NOMO-1 treated with DMSO at 0.1 percent for 48 hours (cell line): ENCODE measurements around the gene LIX1.
"Not testable (repeated sequence)": the region's sequence is repeated elsewhere in the genome, so short reads cannot be mapped to it uniquely, and the experiment has no call there.

Experiments
- DNase-seq: peaks from one replicate; lab custom pipeline; 2025; ENCODE audit not compliant: unreplicated experiment; lab: John Stamatoyannopoulos, UW

LIX1 gene

DNA sequence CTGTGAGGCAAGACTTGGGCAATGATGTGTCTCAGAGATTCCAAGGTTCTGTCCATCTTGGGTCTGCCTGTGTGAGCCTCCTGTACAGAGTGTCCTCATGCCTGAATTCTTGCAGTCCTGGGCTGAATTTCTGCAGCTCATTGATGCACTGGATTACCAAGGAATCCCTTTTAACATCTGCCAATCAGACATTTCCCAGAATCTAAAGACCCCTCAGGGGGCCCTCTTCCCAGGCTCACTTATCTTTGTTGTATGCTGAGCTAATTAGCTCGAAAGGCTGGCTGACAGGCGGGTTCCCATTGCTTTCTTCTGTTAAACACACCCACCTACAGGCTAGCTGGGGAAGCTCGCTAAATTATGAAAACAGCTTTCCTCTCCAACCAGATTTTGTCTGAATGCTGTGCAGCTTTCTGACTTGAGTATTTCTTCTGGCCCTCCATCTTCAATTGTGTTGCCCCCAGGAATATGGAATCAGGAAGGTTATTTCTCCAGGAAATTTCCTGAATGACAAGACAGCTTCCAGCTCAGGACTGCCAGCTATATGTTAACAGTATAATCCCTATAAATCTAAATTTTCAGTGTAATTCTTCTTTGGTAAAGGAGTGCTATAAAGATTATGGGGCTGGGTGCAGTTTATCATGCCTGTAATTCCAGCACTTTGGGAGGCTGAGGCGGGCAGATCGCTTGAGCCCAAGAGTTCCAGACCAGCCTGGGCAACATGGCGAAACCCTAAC, at the start of gene LIX1:
Gene LIX1 (minus strand): TSS at position 91 of the 734 bp plus-strand sequence. CDS start 35 bp downstream, at position 56.
- peak; percentile 65 for DNase-seq

DNA sequence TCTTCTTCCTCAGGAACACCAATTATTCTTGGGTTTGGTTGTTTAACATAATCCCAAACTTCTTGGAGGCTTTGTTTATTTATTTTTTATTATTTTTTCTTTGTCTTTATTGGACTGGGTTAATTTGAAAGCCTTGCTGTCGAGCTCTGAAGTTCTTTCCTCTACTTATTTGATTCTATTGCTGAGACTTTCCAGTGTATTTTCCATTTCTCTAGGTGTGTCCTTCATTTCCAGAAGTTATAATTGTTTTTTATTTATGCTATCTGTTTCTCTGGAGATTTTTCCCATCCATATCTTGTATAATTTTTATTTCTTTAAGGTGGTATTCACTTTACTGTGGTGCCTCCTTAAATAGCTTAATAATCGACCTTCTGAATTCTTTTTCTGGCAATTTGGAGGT, 49.5 kb upstream of the LIX1 start:
- no peak for DNase-seq

GRCh38 chr5:97189523-97189922, 47.1 kb upstream of the LIX1 start:
- not testable (repeated sequence) for DNase-seq

DNA sequence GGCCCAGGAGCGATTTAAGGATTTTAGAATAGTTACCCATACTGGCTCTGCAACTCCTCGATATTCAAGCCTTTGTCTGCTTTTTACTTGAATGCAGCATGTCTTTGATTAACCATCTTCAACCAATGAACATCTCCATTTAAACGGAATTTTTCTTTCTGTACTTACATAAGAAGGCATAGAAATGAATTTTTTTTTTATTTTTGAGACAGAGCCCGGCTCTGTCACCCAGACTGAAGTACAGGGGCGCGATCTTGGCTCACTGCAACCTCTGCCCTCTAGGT, 41.5 kb upstream of the LIX1 start:
- DNase-seq = no peak

DNA sequence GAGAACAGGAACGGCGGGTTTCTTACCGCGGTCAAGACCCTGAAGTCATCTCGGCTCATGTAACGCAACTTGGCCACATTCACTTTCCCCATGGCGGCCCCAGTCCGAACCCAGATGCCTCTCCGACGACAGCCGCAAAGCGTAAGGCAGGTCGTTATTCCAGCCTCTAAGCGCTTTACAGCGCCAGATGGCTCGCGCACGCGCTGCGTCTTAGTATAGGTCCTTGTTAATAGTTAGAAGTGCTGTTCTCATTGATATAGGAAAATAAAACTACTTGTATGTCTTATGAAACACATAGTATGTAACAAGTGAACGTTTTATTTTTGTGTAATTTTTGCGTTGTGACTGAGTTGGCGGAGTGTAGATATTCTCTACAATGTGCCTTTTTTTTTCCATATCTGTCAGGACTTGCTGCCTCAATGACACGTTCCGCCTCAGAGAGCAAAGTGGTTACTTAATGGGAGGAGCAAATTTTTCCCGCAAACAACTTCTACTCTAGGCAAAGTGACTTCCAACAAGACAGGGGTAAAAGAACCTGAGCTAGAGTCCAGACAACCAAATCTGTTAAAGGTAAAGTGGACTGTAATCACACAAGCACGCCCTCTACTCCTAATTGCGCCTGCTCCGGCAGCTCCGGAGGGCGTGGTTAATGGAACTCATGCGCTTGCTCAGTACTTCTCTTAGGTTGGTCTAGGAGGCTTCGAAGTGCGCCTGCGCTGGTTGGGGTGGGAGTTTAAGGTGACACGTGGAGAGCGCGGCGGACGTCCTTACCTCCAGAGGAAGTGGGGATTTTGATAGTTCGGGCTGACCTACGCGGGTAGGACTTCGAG, 40.9 kb upstream of the LIX1 start, which contains the start of gene RIOK2:
Gene RIOK2 (minus strand): TSS at position 148 of the 830 bp plus-strand sequence. CDS start 56 bp downstream, at position 92.
- peak; percentile 96 for DNase-seq

- peak; percentile 9 for DNase-seq
These were observed 40.2 kb upstream of the LIX1 start for GRCh38 chr5:97182571-97183099.

GRCh38 chr5:97181856-97182545, 39.6 kb upstream of the LIX1 start:
- peak; percentile 24 for DNase-seq

- not testable (repeated sequence) for DNase-seq
These were observed 37.0 kb upstream of the LIX1 start for GRCh38 chr5:97179457-97179856.

DNA sequence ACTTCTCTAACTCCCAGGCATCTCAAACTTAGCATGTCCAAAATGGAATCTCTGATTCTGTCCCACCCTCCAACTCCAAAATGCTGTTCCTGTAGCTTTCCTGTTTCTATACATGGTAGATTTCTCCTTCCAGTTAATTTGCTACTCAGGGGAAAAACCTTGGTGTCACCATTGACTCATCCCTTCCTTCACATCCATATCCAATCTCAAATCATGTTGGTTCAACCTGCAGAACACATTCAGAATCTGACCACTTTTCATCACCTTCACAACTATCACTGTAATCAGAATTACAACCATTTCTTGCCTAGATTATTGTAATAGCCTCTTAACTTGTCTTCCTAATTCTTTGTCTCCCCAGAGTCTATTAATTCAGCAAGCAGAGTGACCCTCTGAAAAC, 29.8 kb upstream of the LIX1 start:
- no peak for DNase-seq

- DNase-seq = no peak
These were observed 29.3 kb upstream of the LIX1 start for GRCh38 chr5:97171703-97172102.

DNA sequence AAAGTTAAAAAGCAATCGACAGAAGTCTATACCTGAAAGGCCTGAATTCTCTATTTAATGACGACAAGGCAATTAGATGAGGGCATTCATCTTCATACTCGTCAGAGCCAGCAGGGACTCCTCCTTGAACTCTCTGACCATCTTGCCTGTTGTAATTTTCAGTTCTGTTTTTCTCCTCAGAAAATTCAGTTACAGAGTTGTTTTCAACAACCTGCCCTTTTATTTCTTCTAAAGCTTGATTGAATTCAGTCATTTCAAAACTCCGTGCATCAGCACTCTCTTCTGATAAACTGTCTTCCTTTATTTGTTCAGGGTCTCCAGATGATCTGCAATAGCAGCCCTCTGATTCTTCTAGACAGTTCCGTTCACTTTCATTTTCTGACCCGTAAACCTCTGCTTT, 25.0 kb upstream of the LIX1 start:
- peak; percentile 60 for DNase-seq

DNA sequence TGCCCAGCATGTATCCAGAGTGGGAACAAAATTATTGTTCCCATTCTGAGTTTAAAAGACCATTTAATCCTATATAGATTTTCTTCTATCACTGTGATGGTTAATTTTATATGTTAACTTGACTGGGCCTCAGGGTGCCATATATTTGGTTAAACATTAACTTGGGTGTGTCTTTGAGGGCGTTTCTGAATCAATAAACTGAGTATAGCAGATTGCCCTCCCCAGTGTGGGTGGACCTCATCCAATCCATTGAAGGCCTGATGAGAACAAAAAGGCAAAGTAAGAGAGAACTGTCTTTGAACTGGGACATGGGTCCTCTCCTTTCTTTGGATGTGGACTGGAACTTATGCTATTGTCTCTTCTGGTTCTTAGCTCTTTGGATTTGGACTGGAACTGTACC, 23.3 kb upstream of the LIX1 start:
- DNase-seq = no peak

DNA sequence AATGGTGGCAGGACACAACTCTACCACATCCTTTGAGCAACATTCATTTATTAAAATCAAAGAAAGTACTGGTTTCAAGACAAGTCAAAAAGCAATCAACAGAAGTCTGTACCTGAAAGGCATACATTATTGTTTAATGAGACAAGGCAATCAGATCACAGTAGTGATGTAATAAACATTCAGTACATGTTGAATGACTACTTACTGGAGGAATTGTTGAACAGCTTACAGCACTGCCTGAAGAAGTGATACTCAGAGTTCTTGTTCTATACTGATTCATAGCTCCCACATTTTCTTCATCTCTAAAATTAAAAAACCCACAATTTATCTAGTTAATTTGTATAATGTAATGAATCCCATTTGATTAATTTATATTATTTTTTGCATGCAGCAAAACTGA, 22.4 kb upstream of the LIX1 start:
- no peak for DNase-seq

DNA sequence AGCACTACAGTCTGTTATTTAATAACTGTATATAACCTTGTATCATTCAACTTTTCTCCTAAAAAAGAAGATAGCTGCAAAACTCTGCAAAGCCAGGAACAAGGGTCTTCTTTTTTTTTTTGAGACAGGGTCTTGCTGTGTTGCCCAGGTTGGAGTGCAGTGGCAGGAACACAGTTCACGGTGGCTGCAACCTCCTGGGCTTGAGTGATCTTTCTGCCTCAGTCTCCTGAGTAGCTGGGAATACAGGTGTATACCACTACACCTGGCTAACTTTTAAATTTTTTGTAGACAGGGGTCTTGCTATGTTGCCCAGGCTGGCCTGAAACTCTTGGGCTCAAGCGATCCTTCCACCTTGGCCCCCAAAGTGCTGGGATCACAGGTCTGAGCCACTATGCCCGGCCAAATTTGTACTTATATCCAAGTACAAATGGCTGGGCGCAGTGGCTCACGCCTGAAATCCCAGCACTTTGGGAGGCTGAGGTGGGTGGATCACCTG, 21.4 kb upstream of the LIX1 start:
- DNase-seq = no peak

- DNase-seq = peak; percentile 5
These were observed 21.0 kb upstream of the LIX1 start for GRCh38 chr5:97163360-97163764.

- peak; percentile 20 for DNase-seq
These were observed 19.6 kb upstream of the LIX1 start for GRCh38 chr5:97162045-97162444.

DNA sequence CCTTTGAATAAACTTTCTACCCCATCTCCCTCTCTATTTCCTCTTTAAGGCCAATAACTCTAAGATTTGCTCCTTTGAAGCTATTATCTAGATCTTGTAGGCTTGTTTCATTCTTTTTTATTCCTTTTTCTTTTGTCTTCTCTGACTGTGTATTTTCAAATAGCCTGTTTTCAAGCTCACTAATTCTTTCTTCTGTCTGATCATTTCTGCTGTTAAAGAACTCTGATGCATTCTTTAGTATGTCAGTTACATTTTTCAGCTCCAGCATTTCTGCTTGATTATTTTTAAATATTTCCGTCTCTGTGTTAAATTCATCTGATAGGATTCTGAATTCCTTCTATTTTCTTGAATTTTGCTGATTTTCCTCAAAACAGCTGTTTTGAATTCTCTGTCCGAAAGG, 15.3 kb upstream of the LIX1 start:
- no peak for DNase-seq

GRCh38 chr5:97151370-97151769, 9.0 kb upstream of the LIX1 start:
- no peak for DNase-seq

DNA sequence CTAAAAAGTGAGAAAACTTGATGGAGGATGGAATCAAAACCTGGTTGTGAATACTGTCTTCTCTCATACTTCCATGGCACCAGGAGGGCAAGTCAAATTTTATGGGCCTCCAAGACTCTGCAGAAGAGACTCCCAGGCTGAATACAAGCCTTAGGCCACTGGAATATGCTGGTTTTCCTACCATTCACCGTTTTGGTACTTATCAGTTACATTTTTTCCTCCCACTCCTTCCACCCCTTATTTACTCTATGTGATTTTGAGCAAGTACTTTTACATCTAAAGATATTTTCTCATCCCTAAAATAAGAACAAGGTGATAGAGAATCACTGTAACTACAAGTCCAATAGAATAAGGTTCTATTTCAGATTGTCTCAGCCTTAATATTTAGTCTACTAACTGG, 8.0 kb upstream of the LIX1 start:
- DNase-seq = no peak

- DNase-seq = peak; percentile 17
These were observed 7.3 kb upstream of the LIX1 start for GRCh38 chr5:97149709-97150108.

DNA sequence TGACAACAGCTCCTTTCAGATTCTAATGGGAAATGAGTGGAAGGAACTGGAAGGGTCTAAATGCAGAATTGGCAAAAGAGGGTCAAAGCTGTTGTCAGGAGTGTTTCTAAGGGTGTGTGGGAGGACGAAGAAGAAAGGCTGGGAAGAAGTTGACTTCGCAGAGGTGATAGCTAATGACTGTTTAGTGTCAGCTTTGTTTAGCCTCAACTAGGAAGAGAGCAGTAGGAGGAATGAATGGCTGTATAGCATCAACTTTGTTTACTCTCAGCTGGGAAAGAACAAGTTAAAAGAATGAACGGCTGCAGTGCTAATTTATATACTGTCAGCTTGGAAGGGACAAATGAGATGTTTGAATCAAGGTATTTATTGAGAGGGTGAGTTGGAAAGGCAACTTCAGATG, 5.9 kb upstream of the LIX1 start:
- DNase-seq = no peak
